GM12873 (cell line): ENCODE data around the gene PHACTR3.
A peak's percentile ranks its signal among the peaks of the same experiment; 100 is the strongest.

Experiments used
- CTCF ChIP-seq: IDR thresholded peaks from 2 replicates; pipeline ENCODE4 v1.5.1; 2012; ENCODE audit warnings: low read depth, mild to moderate bottlenecking, moderate library complexity, low read length, control low read depth; ENCODE audit not compliant: insufficient read depth; ENCODE audit errors: missing control alignments

Gene PHACTR3

GRCh38 chr20:59571151-59571550, 33.2 kb upstream of the PHACTR3 start:
- TF ChIP-seq CTCF = no peak

- peak; percentile 93 for TF ChIP-seq CTCF
Measured at GRCh38 chr20:59571551-59572314, 32.6 kb upstream of the PHACTR3 start.

GRCh38 chr20:59572515-59572914, 31.8 kb upstream of the PHACTR3 start:
- TF ChIP-seq CTCF = no peak

- no peak for TF ChIP-seq CTCF
Measured at GRCh38 chr20:59573837-59574236, 30.5 kb upstream of the PHACTR3 start.

GRCh38 chr20:59574308-59574707, 30.0 kb upstream of the PHACTR3 start:
- no peak for TF ChIP-seq CTCF

- no peak for TF ChIP-seq CTCF
Measured at GRCh38 chr20:59575216-59575615, 29.1 kb upstream of the PHACTR3 start.

GRCh38 chr20:59575653-59576052, 28.7 kb upstream of the PHACTR3 start:
- TF ChIP-seq CTCF = no peak
